Ovary (tissue), 9 donors: ENCODE results near the gene UTP14C. TPM values are rescaled to one million over a fixed set of nuclear protein-coding genes. Genes with fewer than 3 reads are reported as not detected.

Experiments used
- DNase-seq, 5 donors: peaks; one replicate each; pipeline ENCODE4 v3.0.0-alpha.2; 2019 to 2020
- H3K27ac ChIP-seq, 2 donors: fragments of 200-600 bp; one replicate each; pipeline versions ENCODE4 v1.5.1 to v1.8.0; 2019 to 2022
- H3K27me3 ChIP-seq: fragments of 200-600 bp; one replicate; pipeline ENCODE4 v1.8.0; 2022
- H3K36me3 ChIP-seq: fragments of 200-600 bp; sonication (generic); one replicate; pipeline ENCODE4 v1.5.1; 2019
- H3K4me1 ChIP-seq: one replicate; pipeline ENCODE4 v1.8.1; 2013; ENCODE audit warnings: mild to moderate bottlenecking, moderate library complexity; ENCODE audit not compliant: insufficient read depth
- H3K4me3 ChIP-seq: fragments of 200-600 bp; sonication (generic); one replicate; pipeline ENCODE4 v1.5.1; 2017
- H3K9me3 ChIP-seq, 2 donors: fragments of 200-600 bp in 1 of 2; sonication (generic) in 1 of 2; one replicate each; pipeline versions ENCODE4 v1.5.1 to v1.8.1; 2013 to 2019; ENCODE audit warnings: mild to moderate bottlenecking in 1 of 2, moderate library complexity in 1 of 2
- CTCF ChIP-seq, 3 donors: fragments of 450-650 bp in 2 of 3; fragments of 200-600 bp in 1 of 3; IDR thresholded peaks; one replicate each; pipeline versions ENCODE4 v1.5.1 to v1.8.0; 2016 to 2022; ENCODE audit warnings: antibody characterized with exemption in 3 of 3, mild to moderate bottlenecking in 1 of 3
- EP300 ChIP-seq: sonication (generic); formaldehyde crosslinking; IDR thresholded peaks from one replicate; pipeline ENCODE4 v1.6.1; 2017; ENCODE audit warnings: antibody characterized with exemption
- POLR2A ChIP-seq: fragments of 450-650 bp; IDR thresholded peaks from one replicate; pipeline ENCODE4 v1.6.1; 2017; ENCODE audit warnings: antibody characterized with exemption, mild to moderate bottlenecking, moderate library complexity
- WGBS, 3 donors: extraction: QIAGEN DNeasy Blood & Tissue Kit in 1 of 3; methylation state at CpG; one replicate each; pipeline versions ENCODE4 v1.1.5 to v1.1.7; 2013 to 2017; 5-methylcytosine and 5-hydroxymethylcytosine counted together
- intact Hi-C, 4 donors: fragments of 100-400 bp; cut with DNase I; formaldehyde crosslinking; loops; one replicate each; pipeline versions ENCODE4 v1.11.0 to v1.15.1; 2022 to 2023
- polyA plus RNA-seq, 2 donors: library from polyadenylated mRNA; stranded (reverse); fragments of 200-250 nt in 1 of 2; fragments of 350-450 nt in 1 of 2; fragmentation: Illumina TruSeq in 1 of 2; extraction: RNeasy Lipid Tissue Mini Kit (QIAGEN cat#74804) in 1 of 2; gene quantifications; one replicate each; pipeline ENCODE4 v1.2.3, GENCODE V29; 2013 to 2014
- total RNA-seq, 7 donors: library from RNA; depleted of rRNA in 2 of 7; stranded (reverse); fragments of >200 nt in 2 of 7; fragmentation: NEBNext Ultra II Directional in 3 of 7; extraction: Animal tissue kit (Norgen Biotek cat#: 25700) in 3 of 7; gene quantifications; one replicate each; pipeline versions ENCODE4 v1.1.0 to v1.2.4, GENCODE V29; 2016 to 2023
- donor health status: DM: no; HTN: no; CAD: no; lungs with moderate emphysema.
- donor health status: DM: no; HTN: no; CAD: no.
- donor health status: Bipolar disorder and iron deficiency.
- donor health status: DM: yes; HTN: yes; CAD: no.
- donor health status: DM: no; HTN: no; CAD: no.
- donor health status: DM: yes; HTN: yes; CAD: no.

UTP14C gene
- total and polyA plus RNA-seq, 9 donors, result 7.4 to 20.2 (median 14.6) TPM

GRCh38 chr13:52022356-52022755 is 2.1 kb upstream of the UTP14C start:
- Histone ChIP-seq H3K4me3 (no peak overlapping the region), H3K9me3 (peaks cover 0 to 6% of the 10 kb centered on the region in 2 donors), H3K27ac (no peak overlapping the region), H3K27me3 (no peaks in the 10 kb centered on the region), H3K36me3 (no peaks in the 10 kb centered on the region), H3K4me1 (no peaks in the 10 kb centered on the region)
- DNase-seq, result no peak
- WGBS, 3 donors, result 95 to 100% (median 98%) methylated on average over 2 of the region's 2 CpGs
- TF ChIP-seq POLR2A (no peak), CTCF (IDR thresholded peaks at IDR 0.05) (no peak), EP300 (no peak)
- intact Hi-C loops, result no loop called here

GRCh38 chr13:52025475-52026245 is 1.2 kb downstream of the UTP14C start:
- H3K4me1 ChIP-seq, result no peaks in the 10 kb centered on the region

DNA sequence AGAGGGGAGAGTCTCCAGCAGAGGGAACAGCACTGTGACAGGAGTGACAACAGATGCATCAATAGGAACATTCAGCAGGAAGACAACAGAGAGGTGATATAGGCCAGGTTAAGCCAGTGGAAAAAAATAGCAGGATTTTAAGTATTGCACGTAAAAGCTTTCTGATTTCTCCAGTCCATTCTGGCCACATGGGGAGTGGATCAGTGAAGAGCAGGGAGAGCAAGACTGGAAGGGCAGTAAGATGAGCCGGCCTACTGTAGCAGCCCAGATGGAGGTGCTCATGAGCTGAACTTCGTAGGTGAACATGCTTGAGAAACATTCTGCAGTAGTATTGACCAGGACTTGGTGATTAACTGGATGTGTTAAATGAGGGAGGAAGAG is 1.7 kb downstream of the UTP14C start:
- WGBS, 3 donors, result 96 to 99% (median 98%) methylated on average over 3 of the region's 3 CpGs
- Histone ChIP-seq H3K9me3 (peaks cover 0 to 6% of the 10 kb centered on the region in 2 donors), H3K4me1 (no peaks in the 10 kb centered on the region), H3K27ac (no peak overlapping the region), H3K4me3 (no peak overlapping the region), H3K36me3 (no peaks in the 10 kb centered on the region), H3K27me3 (no peaks in the 10 kb centered on the region)
- no peak for DNase-seq
- intact Hi-C loops, result no loop called here
- no peak for TF ChIP-seq CTCF (IDR thresholded peaks at IDR 0.05)

More at GRCh38 chr13:52025475-52026245, 1.2 kb downstream of the UTP14C start:
- TF ChIP-seq POLR2A (no peak), EP300 (no peak), CTCF (IDR thresholded peaks at IDR 0.05) (no peak)
- 96 to 97% (median 97%) methylated on average over 8 of the region's 8 CpGs for WGBS, 3 donors
- Histone ChIP-seq H3K27me3 (no peaks in the 10 kb centered on the region), H3K27ac (no peak overlapping the region), H3K36me3 (no peaks in the 10 kb centered on the region), H3K4me3 (no peak overlapping the region), H3K9me3 (peaks cover 0 to 6% of the 10 kb centered on the region in 2 donors)
- no peak for DNase-seq
- intact Hi-C loops, result no loop called here

DNA sequence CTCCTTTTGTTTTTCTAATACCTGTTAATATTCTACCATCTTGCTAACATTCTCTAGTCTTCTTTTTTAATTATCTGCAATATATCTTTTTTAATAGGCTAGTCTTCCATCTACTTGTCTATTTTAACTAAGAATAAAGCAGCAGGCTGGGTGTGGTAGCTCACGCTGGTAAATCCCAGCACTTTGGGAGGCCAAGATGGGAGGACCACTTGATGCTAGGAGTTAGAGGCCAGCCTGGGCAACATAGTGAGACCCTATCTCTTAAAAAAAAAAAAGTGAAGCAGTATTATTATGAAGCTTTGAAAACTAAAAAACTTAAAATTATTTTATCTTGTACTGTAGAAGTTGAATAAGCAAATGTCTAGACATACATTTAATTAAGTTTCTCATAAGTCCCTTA is 3.3 kb downstream of the UTP14C start:
- Histone ChIP-seq H3K4me1 (no peaks in the 10 kb centered on the region), H3K4me3 (no peak overlapping the region), H3K36me3 (no peaks in the 10 kb centered on the region), H3K27me3 (no peaks in the 10 kb centered on the region), H3K9me3 (peaks cover 0 to 6% of the 10 kb centered on the region in 2 donors), H3K27ac (no peak overlapping the region)
- intact Hi-C loops, result no loop called here
- TF ChIP-seq CTCF (IDR thresholded peaks at IDR 0.05) (no peak), EP300 (no peak), POLR2A (no peak)
- no peak for DNase-seq
- 93 to 100% (median 100%) methylated on average over 1 of the region's 1 CpG for WGBS, 3 donors
